DMS79 treated with DMSO at 0.1 percent for 48 hours (cell line): Measurements from ENCODE around the gene MYO9A.

Experiments used
- DNase-seq: peaks from one replicate; lab custom pipeline; 2025; lab: John Stamatoyannopoulos, UW

Gene MYO9A, protein sequence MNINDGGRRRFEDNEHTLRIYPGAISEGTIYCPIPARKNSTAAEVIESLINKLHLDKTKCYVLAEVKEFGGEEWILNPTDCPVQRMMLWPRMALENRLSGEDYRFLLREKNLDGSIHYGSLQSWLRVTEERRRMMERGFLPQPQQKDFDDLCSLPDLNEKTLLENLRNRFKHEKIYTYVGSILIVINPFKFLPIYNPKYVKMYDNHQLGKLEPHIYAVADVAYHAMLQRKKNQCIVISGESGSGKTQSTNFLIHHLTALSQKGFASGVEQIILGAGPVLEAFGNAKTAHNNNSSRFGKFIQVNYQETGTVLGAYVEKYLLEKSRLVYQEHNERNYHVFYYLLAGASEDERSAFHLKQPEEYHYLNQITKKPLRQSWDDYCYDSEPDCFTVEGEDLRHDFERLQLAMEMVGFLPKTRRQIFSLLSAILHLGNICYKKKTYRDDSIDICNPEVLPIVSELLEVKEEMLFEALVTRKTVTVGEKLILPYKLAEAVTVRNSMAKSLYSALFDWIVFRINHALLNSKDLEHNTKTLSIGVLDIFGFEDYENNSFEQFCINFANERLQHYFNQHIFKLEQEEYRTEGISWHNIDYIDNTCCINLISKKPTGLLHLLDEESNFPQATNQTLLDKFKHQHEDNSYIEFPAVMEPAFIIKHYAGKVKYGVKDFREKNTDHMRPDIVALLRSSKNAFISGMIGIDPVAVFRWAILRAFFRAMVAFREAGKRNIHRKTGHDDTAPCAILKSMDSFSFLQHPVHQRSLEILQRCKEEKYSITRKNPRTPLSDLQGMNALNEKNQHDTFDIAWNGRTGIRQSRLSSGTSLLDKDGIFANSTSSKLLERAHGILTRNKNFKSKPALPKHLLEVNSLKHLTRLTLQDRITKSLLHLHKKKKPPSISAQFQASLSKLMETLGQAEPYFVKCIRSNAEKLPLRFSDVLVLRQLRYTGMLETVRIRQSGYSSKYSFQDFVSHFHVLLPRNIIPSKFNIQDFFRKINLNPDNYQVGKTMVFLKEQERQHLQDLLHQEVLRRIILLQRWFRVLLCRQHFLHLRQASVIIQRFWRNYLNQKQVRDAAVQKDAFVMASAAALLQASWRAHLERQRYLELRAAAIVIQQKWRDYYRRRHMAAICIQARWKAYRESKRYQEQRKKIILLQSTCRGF (N-terminal part only)

DNA sequence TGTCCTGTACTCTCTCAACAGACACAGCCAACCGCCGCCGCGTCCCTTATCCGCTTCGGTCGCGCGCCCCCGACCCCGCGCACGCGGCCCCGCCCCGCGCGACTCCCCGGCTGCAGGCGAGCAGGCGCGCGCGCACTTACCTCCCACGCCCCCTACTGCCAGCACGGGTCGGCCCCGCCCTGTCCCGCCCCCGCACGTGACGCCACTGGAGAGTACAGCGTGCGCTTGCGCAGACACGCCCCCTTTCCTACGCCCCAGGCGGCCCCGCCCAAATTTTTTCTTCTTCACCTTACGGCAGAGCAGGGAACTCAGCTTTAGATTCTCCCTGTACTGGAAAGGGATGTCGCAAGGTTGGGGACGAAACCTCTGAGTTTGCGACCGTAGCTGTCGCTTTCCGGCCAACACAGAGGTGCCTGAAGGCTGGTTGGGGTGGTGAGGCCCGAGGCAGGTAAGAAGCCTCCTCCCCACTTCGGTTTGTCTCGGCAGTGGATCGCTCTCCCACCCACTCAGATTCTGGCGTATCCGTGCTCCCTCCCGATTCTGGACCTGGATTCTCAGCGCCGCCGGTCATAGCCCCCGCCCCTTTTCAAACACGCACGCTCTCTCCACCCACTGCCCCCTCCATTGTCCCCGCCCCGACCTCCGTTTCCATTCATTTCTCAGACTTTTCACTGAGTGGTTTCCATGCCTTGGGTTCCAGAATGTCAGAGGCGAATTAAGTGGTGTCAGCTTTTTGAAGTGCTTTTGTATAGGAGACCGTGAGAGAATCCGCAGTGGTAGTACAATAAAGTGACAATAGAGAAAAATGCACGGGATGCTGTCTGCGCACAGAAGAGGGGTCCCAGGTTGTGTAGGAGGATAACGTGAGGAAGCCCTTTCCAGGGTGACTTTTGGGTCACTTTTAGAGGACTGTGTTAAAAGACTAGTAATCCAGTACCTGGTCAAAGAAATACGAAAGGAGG, at the start of gene MYO9A, which contains the start of gene SENP8:
MYO9A (minus strand) TSS at position 134 of the 962 bp plus-strand sequence. CDS start 71,587 bp downstream, outside the sequence.
SENP8 (plus strand) TSS at position 387 of the 962 bp plus-strand sequence. CDS start 21,221 bp downstream, outside the sequence.
- peak; percentile 81 for DNase-seq

DNA sequence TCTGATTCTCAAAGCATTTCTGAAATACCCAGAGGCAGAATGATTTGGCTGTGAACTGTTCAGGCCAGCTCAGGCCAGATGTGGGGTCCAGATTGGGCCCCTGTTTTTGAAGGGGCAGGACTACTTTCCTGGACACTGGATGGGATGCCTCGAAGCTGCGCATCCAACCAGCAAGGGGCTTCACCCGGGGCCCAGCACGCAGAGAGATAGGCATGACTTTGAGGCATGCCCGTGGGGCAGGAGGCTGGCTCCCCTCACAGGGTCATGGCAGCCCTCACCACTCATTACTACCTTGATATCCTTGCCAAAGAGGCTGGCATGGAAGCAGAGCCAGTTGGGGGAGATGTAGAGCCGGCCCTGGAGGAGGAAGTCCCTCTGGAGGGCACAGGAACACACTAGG, 49.5 kb upstream of the MYO9A start:
- no peak for DNase-seq

DNA sequence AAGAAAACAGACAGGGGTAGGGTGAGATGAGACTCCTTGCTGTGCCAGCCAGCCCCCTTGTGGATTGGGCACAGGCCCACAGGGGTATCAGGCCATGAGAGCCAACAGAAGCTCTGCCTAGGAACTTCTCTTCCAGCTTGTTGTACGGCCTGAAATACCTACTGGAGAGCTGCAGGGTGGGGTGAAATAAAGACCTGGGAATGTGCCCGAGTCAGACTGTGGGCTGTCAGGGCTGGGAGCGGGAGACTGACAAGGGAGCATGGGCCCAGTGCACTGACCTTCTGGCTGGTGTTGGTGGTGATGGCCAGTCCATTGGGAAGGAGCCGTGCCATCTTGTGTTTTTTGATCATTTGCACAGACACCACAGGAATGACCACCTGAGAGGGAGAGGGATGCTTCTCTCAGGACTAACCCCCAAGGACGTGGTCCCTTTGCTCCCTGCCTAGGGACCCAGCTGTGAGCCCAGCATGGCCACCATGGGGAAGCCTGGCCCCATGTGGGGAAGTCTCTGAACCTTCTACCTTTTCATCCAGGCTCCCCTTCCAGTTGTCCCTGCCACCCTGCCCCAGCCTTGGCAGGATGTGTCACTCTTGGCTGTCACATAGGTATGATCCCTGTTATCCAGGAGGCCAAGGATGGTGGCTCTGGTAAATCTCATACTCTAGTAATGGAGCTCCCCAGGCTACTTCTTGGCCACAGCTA, 48.9 kb upstream of the MYO9A start:
- DNase-seq = no peak

DNA sequence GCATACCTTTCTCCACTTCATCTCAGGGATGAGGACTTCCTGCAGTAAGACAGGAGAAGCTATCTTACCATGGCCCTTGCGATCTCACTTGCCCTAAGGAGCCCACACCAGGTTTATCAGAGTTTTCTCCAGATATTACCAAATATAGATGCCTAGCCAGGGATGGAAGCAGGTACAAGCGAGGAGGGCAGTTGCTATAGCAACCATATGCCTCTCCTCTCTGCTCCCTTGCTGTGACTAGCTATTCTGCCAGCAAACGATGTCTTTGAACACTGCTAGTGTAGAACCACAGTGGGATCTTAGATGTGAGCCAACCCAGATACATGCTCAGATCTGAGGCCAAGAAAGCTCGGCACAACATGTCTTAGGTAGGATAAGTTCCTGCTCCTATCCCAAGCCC, 45.8 kb upstream of the MYO9A start:
- no peak for DNase-seq

DNA sequence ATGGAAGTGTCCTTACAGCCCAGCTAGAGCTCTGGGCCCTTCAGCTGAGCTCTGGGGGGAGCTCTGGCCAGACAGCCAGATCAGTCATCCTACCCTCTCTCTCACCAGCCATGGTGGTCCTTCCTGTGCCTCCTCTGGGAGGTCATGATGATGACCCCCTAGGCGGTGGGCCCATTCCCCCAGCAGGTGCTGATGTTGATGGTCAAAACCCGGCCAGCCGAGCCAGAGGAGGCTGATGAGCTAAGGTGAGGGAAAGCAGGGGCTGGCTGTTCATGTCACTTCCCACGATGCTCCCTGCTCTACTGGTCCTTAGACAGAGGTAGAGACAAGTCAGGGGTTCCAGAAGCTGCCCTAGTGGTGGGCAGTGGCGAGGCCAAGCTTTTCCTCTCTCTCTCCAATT, 44.6 kb upstream of the MYO9A start:
- DNase-seq = no peak

DNA sequence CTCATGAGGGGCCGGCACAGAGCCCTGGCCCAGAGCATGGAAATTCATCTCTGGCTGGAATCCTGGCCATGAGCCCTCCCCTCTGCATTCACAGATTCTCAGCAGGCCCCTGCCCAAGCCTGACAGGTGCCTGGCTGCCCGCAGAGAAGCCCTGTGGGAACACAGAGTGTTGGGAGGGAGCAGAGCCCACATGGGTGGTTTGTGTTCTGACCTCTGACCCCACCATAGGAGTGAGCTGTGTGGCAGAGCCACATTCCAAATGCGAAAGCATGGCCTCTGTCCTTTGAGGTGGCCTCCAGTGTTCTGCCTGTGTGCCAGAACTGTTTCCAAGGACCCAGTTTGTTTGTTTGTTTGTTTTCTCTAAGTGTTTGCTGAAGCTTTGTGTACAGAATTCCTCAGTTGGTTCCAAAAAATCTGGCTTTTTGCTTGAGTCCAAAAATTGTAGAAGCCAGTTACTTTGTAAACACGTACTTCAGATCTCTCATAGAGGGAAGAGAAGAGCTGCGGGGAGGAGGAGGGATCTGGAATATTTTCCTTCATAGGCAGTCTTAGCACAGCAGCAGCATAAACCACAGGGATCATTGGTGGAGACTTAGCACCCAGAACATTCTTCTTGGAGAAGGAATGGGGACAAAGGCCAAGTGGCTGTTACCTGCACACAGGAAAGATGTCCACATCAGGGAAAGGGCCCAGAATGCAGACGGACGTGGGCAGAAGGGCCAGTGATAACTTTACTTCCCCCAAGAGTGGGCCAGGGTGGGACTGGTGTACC, 43.6 kb upstream of the MYO9A start:
- DNase-seq = no peak

GRCh38 chr15:72160696-72161245, 42.8 kb upstream of the MYO9A start:
- no peak for DNase-seq

GRCh38 chr15:72156928-72157327, 39.0 kb upstream of the MYO9A start:
- DNase-seq = no peak

GRCh38 chr15:72155635-72156616, 38.0 kb upstream of the MYO9A start:
- peak; percentile 47 for DNase-seq

GRCh38 chr15:72155003-72155621, 37.2 kb upstream of the MYO9A start:
- DNase-seq = peak; percentile 82

GRCh38 chr15:72154316-72154715, 36.4 kb upstream of the MYO9A start:
- DNase-seq = no peak

GRCh38 chr15:72153269-72154000, 35.5 kb upstream of the MYO9A start:
- DNase-seq = peak; percentile 57

DNA sequence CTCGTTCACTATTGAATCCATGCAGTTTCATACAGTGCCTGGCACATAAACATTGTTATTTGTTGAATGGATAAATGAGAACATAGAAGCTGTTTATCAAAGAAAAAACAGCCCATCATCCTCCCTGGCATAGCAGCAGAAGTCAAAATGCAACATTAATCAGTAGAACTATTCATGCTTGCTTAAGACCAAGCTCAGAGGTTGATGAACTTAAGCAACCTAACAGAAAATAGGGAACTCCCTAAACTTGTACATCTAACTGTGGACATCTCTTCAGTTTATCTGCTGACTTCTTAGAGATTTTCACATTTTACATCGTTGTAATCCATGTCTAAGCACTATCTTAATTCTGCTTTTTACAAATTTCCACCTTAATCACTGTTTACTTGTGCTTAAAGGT, 29.5 kb upstream of the MYO9A start:
- no peak for DNase-seq

DNA sequence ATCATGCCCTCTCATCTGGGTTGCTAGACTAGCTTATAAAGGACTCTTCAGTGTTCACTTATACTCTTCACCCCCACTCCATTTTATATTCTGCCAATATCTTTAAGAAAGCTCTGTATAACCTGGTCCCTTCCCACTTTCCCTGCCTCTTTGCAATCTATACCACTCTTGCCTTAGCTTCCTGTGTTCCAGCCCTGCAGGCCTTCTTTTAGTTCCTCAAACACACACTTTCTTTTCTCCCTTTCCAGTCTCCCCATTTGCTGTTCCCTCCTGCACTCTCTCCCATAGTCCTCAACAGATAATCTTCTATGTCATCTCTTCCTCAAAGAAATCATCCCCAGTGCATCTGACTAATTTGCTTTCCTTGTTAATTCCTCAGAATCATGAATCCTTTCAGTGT, 29.0 kb upstream of the MYO9A start:
- peak; percentile 7 for DNase-seq

GRCh38 chr15:72146221-72146620, 28.3 kb upstream of the MYO9A start:
- DNase-seq = no peak

DNA sequence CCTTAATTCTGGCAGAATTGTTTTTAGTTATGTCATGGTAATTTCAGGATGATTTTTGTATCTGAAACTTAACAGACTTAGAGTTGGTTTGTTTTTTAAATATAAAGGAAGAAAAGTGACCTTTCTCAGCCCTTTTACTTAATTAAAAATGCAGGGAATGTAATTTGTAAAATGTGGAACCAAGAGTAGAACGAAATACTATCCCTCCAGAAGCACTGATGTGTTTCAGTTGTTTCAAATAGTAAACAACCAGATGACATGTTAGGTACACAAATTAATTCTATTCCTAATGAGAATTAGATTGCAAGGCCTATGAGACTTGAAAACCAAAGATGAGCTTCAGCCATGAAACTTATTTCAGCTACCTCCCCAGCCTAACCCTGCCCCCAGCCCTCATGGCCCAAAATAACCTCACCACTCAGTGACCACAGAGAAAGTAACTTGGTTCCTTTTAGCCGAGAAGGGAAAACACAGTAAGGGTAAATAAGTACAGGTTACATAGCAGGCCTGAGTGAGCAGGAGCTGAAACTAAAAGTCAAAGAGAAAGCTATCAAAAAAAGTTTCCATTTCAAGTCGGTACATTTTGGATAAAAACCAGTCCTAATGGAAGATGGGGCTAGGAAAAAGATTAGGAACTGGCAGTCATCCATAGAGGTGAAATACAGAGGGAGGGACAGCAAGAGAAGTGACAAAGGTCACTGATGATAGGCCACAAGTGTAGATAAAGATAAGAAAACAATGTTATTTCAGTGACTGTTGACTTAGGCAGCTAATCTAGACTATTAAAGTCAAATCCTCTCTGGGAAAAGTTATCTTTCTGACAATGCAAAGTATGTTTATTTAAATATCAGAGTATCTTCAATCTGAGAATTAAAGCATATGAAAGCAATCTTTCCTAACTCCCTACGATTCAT, 23.5 kb upstream of the MYO9A start:
- no peak for DNase-seq
